Ectodermal cell (in vitro differentiated cells): ENCODE measurements around the gene RHOH.

Experiments used
- H3K27ac ChIP-seq: 2 replicates; pipeline ENCODE4 v1.7.0; 2013; ENCODE audit warnings: mild to moderate bottlenecking, low read depth, low read length; ENCODE audit not compliant: insufficient read depth, poor library complexity, severe bottlenecking
- H3K27me3 ChIP-seq: 2 replicates; pipeline ENCODE4 v1.7.0; 2013; ENCODE audit warnings: mild to moderate bottlenecking, low read length; ENCODE audit not compliant: insufficient read depth, control insufficient read depth, poor library complexity, severe bottlenecking
- H3K36me3 ChIP-seq: one replicate; pipeline ENCODE4 v1.7.0; 2013; ENCODE audit warnings: low read length; ENCODE audit not compliant: control insufficient read depth, insufficient read depth
- H3K4me1 ChIP-seq: one replicate; pipeline ENCODE4 v1.7.0; 2013; ENCODE audit warnings: low read length; ENCODE audit not compliant: control insufficient read depth, insufficient read depth
- H3K4me3 ChIP-seq: 2 replicates; pipeline ENCODE4 v1.7.0; 2013; ENCODE audit warnings: low read depth, low read length, control low read depth; ENCODE audit not compliant: insufficient read depth
- H3K9me3 ChIP-seq: 2 replicates; pipeline ENCODE4 v1.7.0; 2013; ENCODE audit warnings: mild to moderate bottlenecking, low read length, moderate library complexity; ENCODE audit not compliant: control insufficient read depth
- WGBS, 2 experiments: methylation state at CpG; one replicate each; pipeline ENCODE4 v1.1.7; 2013; ENCODE audit warnings: missing lambda C conversion rate in 2 of 2; 5-methylcytosine and 5-hydroxymethylcytosine counted together

The RHOH gene

DNA sequence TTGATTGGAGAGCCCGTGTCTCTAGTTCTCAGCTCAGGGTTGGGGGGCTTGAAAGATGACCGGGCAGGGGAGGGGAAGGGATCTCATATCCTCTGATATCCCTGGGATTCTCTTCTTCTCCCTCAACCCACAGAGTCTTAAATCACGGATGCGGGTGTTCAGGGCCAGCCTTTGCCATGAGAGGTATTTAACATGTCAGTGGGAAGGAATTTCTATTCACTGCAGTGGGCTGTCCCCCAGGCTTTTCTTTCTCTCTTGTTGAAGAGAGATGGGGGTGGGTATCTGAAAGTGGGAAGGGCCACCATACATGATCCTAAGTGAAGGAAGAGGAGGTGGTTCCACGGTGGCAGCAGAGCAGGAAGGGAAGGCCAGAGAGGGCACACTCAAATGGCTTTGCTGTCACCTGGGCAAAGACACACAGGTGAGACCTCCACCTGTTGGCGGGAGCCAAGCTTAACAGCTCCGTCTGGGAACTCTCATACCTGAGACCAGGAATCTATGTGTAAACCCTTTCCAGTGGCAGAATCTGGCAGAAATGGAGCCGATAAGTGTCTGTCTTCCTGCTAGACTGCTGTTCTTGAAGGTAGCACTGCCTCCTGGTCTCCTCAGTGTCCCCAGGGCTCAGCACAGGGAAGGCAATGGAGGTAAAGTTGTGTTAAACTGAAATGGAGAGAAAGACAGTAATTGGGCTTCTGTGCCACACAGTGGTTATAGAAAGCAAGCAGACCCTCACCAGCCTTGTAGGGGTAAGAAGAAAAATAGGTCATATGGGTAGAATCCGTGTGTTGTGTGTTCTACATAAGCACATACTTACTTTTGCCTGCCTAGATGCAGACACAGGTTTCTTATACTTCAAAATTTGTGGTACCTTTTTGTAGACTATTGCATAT, 49.4 kb downstream of the RHOH start:
- Histone ChIP-seq H3K4me3 (no peak overlapping the region), H3K27me3 (no peaks in the 10 kb centered on the region), H3K27ac (no peak overlapping the region), H3K36me3 (no peaks in the 10 kb centered on the region), H3K9me3 (no peaks in the 10 kb centered on the region), H3K4me1 (peaks cover 6% of the 10 kb centered on the region)
- WGBS, 2 experiments, result 59 to 67% methylated on average over 9 of the region's 9 CpGs

DNA sequence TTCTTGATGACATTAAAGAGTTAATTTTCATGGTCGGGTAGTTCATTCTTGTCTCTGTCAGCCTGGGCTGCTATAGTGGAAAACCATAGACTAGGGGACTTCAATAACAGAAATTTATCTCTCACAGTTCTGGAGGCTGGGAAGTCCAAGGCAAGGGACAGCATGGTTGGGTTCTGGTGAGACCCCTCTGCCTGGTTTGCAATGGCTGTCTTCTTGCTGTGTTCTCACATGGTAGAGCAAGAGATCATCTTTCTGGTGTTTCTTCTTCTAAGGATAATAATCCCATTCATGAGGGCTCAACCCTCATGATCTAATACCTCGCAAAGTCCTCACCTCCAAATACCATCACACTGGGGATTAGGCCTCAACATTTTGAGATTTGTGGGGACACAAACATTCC, 50.1 kb downstream of the RHOH start:
- Histone ChIP-seq H3K4me3 (no peak overlapping the region), H3K36me3 (no peaks in the 10 kb centered on the region), H3K27ac (no peak overlapping the region), H3K9me3 (no peaks in the 10 kb centered on the region), H3K27me3 (no peaks in the 10 kb centered on the region), H3K4me1 (peaks cover 6% of the 10 kb centered on the region)
- 84 to 87% methylated on average over 2 of the region's 2 CpGs for WGBS, 2 experiments

DNA sequence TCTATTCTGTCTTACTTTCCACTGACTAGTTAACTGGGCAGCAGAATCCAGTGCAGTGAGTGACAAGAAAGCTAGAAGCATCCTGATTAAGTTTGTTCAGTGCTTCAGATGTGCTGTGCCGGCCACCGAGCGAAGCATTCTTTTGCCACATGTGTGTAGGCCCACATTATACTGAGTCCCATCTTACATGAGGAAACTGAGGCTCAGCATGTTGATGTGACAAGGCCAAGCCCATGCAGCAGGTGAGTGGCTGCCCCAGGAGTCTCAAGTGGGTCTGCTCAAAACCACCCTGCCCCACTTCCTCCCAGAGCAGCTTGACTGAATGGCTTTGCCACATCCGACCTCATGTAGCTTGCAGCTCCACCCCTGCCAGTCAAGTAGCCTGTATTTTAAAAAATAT, 50.5 kb downstream of the RHOH start:
- Histone ChIP-seq H3K27me3 (no peaks in the 10 kb centered on the region), H3K4me1 (peaks cover 6% of the 10 kb centered on the region), H3K27ac (no peak overlapping the region), H3K36me3 (no peaks in the 10 kb centered on the region), H3K9me3 (no peaks in the 10 kb centered on the region), H3K4me3 (no peak overlapping the region)
- WGBS, 2 experiments, result 76 to 80% methylated on average over 3 to 4 of the region's 4 CpGs

DNA sequence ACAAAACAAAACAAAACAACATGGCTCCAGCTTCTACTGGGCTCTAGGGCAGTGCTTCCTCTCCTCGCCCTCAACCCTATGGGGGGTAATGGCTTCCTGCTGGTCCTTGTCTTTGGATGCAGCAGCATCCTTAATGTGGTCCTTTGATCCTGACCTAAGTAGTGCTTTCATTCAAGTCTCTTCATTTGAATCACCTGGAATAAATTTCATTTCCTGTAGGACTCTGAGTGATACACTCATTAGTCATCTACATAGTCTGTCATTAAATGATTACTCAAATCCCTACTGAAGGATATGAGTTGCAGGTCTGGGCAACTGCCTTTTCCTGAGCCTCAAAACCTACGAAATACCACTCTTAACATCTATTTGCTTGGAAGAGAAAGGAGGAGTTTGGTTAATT, 54.5 kb downstream of the RHOH start:
- Histone ChIP-seq H3K27me3 (no peaks in the 10 kb centered on the region), H3K27ac (no peak overlapping the region), H3K4me3 (no peak overlapping the region), H3K9me3 (no peaks in the 10 kb centered on the region), H3K4me1 (no peaks in the 10 kb centered on the region), H3K36me3 (no peaks in the 10 kb centered on the region)
- WGBS, 2 experiments, result 62 to 71% methylated on average over 1 of the region's 2 CpGs

DNA sequence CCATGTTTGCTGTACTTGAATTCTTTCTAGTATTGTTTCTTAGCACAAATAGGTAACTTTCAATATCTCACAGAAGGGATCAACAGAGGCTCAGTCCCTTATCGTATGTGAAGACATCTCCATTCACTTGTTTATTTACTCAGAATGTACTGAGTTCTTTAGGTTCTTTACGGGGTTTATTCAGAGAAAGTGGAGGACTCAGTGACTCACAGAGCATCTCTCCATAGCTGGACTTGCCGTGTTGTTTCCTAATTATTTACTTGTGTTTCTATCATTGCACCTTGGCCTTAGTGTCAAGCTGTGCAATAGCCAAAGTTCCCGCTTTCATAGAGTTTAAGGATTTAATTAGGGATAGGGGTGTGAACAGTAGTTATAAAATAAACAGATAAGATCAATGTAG, 57.1 kb downstream of the RHOH start:
- no peaks in the 10 kb centered on the region for H3K36me3 ChIP-seq
- no peaks in the 10 kb centered on the region for H3K27me3 ChIP-seq
- no peaks in the 10 kb centered on the region for H3K4me1 ChIP-seq
- no peaks in the 10 kb centered on the region for H3K9me3 ChIP-seq
- H3K4me3 ChIP-seq, result no peak overlapping the region
- 93 to 96% methylated on average over 4 of the region's 4 CpGs for WGBS, 2 experiments
- no peak overlapping the region for H3K27ac ChIP-seq

DNA sequence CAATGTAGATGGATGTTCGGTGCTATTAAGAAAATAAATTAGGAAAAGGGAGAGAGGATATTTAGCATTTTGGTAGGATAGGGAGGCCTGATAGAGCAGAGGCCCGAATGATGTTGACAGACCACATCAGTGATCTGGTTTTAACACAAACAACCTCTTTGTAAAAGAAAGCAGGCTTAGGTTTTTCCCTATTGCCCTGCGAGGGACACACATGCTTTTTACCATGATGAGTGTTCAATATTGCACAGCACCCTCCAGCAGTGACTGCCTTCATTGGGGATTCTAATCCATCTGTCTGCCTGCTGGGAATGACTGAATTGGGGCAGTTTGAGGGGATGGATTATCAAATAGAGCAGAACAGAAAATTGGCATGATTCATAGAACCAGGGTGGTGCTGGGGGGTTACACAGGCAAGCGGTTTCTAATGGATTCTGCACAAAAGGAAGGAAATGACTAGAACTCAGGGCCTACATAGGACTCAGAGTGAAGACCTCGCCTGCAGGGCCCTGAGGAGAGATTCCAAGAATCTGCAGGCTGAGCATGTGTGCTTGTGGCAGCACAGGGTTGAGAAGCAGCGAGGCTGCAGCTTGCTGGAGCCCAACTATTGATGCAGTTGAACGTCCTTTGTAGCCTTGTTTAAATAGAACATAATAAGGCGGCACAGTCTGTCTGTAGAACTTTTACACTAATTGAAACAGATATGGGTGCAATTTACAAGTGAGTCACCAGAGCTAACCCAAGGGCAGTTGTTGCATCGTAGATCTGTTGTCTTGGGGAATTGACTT, 58.0 kb downstream of the RHOH start:
- WGBS, 2 experiments, result 78 to 79% methylated on average over 9 of the region's 9 CpGs
- H3K4me1 ChIP-seq, result no peaks in the 10 kb centered on the region
- H3K27me3 ChIP-seq, result no peaks in the 10 kb centered on the region
- H3K36me3 ChIP-seq, result no peaks in the 10 kb centered on the region
- H3K9me3 ChIP-seq, result no peaks in the 10 kb centered on the region
- H3K4me3 ChIP-seq, result no peak overlapping the region
- H3K27ac ChIP-seq, result no peak overlapping the region

DNA sequence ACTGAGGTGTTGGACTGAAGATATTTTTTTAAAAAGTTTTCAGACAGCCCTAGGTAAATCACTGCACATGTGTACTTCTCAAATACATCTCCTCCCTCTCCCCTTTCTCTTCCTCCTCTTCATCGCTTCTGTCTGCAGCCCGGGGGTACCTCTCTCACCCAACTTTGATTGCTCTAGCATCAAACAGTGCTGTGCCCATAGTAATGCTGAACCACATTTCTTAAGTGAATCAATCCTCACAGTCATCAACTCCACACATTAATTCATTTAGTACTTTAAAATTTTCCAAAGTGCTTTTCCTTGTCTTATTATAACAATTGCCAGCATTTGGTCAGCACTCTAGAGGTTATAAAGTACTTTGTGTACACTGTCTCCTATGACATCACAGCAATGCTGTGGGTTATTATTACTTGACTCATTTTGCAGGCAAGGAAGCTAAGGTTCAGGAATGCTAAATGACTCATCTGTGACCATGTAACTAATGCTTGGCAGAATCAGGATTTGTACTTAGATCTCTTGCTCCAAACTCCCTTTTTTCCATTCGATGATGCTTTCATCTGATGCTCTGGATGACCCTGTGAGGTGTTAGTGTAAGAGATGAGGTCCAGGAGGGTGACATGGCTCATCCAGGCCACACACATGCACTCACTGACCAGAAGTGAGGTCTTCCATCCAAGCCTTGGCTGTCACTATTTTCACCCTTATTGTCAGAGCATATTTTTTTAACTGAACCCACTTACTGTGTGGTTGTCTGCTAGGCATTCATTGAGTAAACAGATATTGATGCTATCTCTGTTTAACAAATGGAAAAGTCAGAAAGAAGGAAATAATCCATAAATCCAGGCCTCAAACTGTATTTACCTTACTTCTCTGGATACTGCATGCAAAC, 58.8 kb downstream of the RHOH start:
- no peaks in the 10 kb centered on the region for H3K27me3 ChIP-seq
- WGBS, 2 experiments, result 92 to 97% methylated on average over 3 of the region's 3 CpGs
- no peaks in the 10 kb centered on the region for H3K36me3 ChIP-seq
- H3K27ac ChIP-seq, result no peak overlapping the region
- H3K9me3 ChIP-seq, result no peaks in the 10 kb centered on the region
- no peaks in the 10 kb centered on the region for H3K4me1 ChIP-seq
- no peak overlapping the region for H3K4me3 ChIP-seq

DNA sequence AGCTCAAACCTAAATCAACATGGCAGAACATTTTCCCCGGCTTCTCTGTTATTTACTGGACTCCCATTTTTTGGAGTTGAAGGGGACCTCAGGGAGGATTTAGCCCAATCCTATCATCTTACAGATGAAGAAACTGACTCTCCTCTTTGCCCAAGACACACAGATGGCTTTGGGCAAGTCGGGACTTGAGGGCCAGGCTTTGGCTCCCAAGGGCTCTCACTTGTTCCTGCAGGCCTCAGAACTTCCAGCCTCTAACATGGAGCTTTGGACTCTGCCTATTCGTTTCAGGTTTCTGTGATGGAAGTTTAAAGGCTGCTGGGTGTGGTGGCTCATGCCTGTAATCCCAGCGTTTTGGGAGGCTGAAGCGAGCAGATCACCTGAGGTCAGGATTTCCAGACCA, 59.5 kb downstream of the RHOH start:
- Histone ChIP-seq H3K4me1 (peaks cover under 1% of the 10 kb centered on the region), H3K9me3 (no peaks in the 10 kb centered on the region), H3K27me3 (no peaks in the 10 kb centered on the region), H3K27ac (no peak overlapping the region), H3K36me3 (no peaks in the 10 kb centered on the region), H3K4me3 (no peak overlapping the region)
- 88 to 90% methylated on average over 5 of the region's 5 CpGs for WGBS, 2 experiments

DNA sequence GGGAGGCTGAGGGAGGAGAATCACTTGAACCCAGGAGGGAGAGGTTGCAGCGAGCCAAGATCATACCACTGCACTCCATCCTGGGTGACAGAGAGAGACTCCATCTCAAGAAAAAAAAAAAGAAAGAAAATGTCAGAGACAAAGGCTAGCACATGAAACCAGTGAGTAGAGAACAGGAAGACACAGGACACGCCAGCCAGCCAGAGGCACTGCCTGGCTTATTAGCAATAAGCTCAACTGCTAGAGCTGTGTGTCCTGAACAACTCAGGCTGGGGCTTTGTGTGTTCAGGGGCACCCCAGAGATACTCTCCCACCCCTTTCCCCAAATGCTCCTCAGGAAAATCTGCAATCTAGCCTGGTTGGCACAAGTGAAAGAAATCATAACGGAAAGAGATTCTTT, 60.0 kb downstream of the RHOH start:
- H3K4me3 ChIP-seq, result no peak overlapping the region
- no peak overlapping the region for H3K27ac ChIP-seq
- no peaks in the 10 kb centered on the region for H3K36me3 ChIP-seq
- 90 to 96% methylated on average over 2 to 3 of the region's 3 CpGs for WGBS, 2 experiments
- H3K27me3 ChIP-seq, result no peaks in the 10 kb centered on the region
- H3K9me3 ChIP-seq, result no peaks in the 10 kb centered on the region
- H3K4me1 ChIP-seq, result peaks cover 5% of the 10 kb centered on the region

DNA sequence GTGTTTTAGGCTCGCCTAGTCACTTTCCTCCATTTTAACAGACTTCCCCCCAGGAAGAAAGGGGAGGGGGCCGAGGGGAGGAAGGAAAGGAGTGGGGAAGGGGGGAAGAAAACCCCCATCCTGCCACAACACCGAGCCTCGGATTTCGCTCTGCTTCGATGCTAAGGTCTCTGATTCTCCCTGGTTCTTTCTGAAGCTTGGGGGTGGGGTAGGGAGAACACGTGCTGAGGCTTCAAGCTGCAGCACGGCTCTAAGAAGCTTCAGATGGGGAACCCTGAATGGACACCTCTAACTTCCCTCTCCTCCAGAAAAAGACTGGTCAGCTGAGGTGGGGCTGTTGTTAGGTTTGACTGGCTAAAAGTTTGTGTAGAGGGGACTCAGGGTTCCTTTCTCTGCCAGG, 61.8 kb downstream of the RHOH start:
- Histone ChIP-seq H3K36me3 (no peaks in the 10 kb centered on the region), H3K4me1 (peaks cover 5% of the 10 kb centered on the region), H3K4me3 (no peak overlapping the region), H3K9me3 (no peaks in the 10 kb centered on the region), H3K27me3 (no peaks in the 10 kb centered on the region), H3K27ac (no peak overlapping the region)
- WGBS, 2 experiments, result 84 to 85% methylated on average over 6 to 8 of the region's 8 CpGs
